ENCODE results near the gene IL24. TPM values are rescaled to one million over a fixed set of nuclear protein-coding genes. Genes with fewer than 3 reads are reported as not detected.

Gene IL24
- total RNA-seq, 3 donors from 2014 or later (not counting 1 experiment from before 2014, with no cell fraction given) = not detected

DNA sequence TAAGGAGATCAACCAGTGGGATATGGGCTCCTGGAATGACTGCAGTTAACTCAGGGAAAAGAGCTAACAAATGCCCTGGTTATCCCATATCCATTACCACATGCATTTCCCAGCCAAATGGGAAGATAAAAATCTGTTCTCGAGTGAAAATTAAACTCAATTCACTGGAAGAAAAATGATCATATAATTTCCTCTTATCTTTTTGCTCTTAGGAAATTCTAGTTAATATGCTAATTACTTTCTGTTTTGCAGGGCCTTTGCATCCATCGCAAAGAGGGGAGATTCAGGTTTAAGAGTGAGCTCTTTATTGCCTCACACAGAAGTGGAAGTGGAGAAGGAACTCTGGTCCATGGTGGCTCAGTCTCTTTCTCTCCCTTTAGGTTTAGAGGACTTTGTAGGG, 3.9 kb upstream of the IL24 start:
- H3K27me3 ChIP-seq (ENCODE audit: control insufficient read depth, insufficient read depth, low read length) = no peaks in the 10 kb centered on the region
- TF ChIP-seq CTCF (IDR thresholded peaks at IDR 0.05) = no peak
- DNase-seq (no peak), ATAC-seq (no peak)
- H3K9me3 ChIP-seq (ENCODE audit: control insufficient read depth, insufficient read depth, low read length) = no peaks in the 10 kb centered on the region
- Mint-ChIP-seq H3K4me3 (no peak overlapping the region), H3K9me3 (no peaks in the 10 kb centered on the region), H3K27ac (no peak overlapping the region), H3K27me3 (ENCODE audit: low read depth in 2 of 2) (peaks cover 0 to 3% of the 10 kb centered on the region in 2 donors), H3K36me3 (no peaks in the 10 kb centered on the region), H3K4me1 (peaks cover 12 to 13% of the 10 kb centered on the region in 2 donors)
- no peak overlapping the region for H3K27ac ChIP-seq (ENCODE audit: low read length)
- 78% methylated on average over 1 of the region's 2 CpGs for WGBS (ENCODE audit: insufficient coverage)
- H3K4me1 ChIP-seq (ENCODE audit: control insufficient read depth, insufficient read depth, low read length) = peaks cover 5% of the 10 kb centered on the region
- intact Hi-C loops (cut with micrococcal nuclease) = no loop called here
- H3K36me3 ChIP-seq (ENCODE audit: control insufficient read depth, insufficient read depth, low read length) = no peaks in the 10 kb centered on the region
- no peak overlapping the region for H3K4me3 ChIP-seq (ENCODE audit: low read length)

DNA sequence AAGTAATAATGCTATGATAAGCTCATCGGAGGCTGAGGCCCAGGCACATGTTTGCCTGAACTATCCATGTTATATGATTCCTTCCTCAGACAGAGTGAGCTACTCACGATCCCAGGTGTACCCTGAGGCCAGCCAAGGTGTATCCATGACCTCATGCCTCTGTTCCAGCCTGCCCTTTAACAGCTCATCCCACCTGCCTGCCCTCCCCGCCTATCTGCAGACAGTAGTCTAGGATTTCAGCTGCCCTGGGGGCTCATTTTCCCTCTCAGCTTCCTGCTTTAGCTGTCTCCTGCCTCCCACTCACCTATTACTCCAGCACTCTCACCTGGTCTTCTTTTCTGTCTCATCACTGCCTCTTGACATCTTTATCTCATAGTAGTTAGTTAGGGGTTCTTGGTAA, 1.9 kb upstream of the IL24 start:
- no peak overlapping the region for H3K27ac Mint-ChIP-seq

DNA sequence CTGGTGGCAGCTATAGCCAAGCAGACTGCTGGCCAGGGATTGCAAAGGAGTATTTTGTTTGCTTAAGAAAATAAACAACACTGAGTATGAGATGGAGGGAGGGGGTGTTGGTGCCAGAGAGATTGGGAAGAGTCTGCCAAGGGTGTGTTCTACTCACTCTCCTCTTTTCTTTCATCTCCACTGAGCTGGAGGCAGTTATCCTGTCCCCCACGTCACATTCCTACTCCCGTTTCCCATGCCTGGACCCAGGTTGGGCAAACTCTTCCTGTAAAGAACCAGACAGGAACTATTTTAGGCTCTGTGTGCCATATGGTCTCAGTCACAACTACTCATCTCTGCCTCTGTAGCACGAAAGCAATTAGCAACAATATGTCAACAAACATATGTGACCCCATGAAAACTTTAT, 1.4 kb upstream of the IL24 start:
- ATAC-seq = no peak
- no peak overlapping the region for H3K27ac ChIP-seq (ENCODE audit: low read length)
- peaks cover 7 to 18% of the 10 kb centered on the region in 2 donors for H3K4me1 Mint-ChIP-seq

More for the DNA sequence above, 1.9 kb upstream of the IL24 start:
- H3K36me3 ChIP-seq (ENCODE audit: control insufficient read depth, insufficient read depth, low read length) = no peaks in the 10 kb centered on the region
- no peak for ATAC-seq
- Mint-ChIP-seq H3K36me3 (no peaks in the 10 kb centered on the region), H3K4me1 (peaks cover 12 to 21% of the 10 kb centered on the region in 2 donors), H3K4me3 (no peak overlapping the region), H3K27me3 (ENCODE audit: low read depth in 2 of 2) (peaks cover 0 to 3% of the 10 kb centered on the region in 2 donors), H3K9me3 (no peaks in the 10 kb centered on the region)
- WGBS (ENCODE audit: insufficient coverage) = 96% methylated on average over 3 of the region's 3 CpGs
- no peaks in the 10 kb centered on the region for H3K27me3 ChIP-seq (ENCODE audit: control insufficient read depth, insufficient read depth, low read length)
- DNase-seq = no peak
- H3K9me3 ChIP-seq (ENCODE audit: control insufficient read depth, insufficient read depth, low read length) = no peaks in the 10 kb centered on the region
- intact Hi-C loops (cut with micrococcal nuclease) = no loop called here
- no peak for TF ChIP-seq CTCF (IDR thresholded peaks at IDR 0.05)
- no peak overlapping the region for H3K27ac ChIP-seq (ENCODE audit: low read length)
- H3K4me1 ChIP-seq (ENCODE audit: control insufficient read depth, insufficient read depth, low read length) = peaks cover 5% of the 10 kb centered on the region
- no peak overlapping the region for H3K4me3 ChIP-seq (ENCODE audit: low read length)

More for the DNA sequence above, 1.4 kb upstream of the IL24 start:
- H3K9me3 Mint-ChIP-seq = no peaks in the 10 kb centered on the region
- H3K4me1 ChIP-seq (ENCODE audit: control insufficient read depth, insufficient read depth, low read length) = peaks cover 1% of the 10 kb centered on the region
- H3K4me3 ChIP-seq (ENCODE audit: low read length) = no peak overlapping the region
- peaks cover 0 to 3% of the 10 kb centered on the region in 2 donors for H3K27me3 Mint-ChIP-seq (ENCODE audit: low read depth in 2 of 2)
- H3K9me3 ChIP-seq (ENCODE audit: control insufficient read depth, insufficient read depth, low read length) = no peaks in the 10 kb centered on the region
- no peaks in the 10 kb centered on the region for H3K36me3 Mint-ChIP-seq
- DNase-seq = no peak
- H3K27me3 ChIP-seq (ENCODE audit: control insufficient read depth, insufficient read depth, low read length) = no peaks in the 10 kb centered on the region
- intact Hi-C loops (cut with micrococcal nuclease) = no loop called here
- no peak overlapping the region for H3K27ac Mint-ChIP-seq
- no peak for TF ChIP-seq CTCF (IDR thresholded peaks at IDR 0.05)
- 62% methylated on average over 3 of the region's 3 CpGs for WGBS (ENCODE audit: insufficient coverage)
- H3K36me3 ChIP-seq (ENCODE audit: control insufficient read depth, insufficient read depth, low read length) = no peaks in the 10 kb centered on the region
- H3K4me3 Mint-ChIP-seq = no peak overlapping the region

Measured in natural killer cell (primary cell).